ENCODE results near the gene ANKRD36C.
"Not testable (repeated sequence)": the region's sequence is repeated elsewhere in the genome, so short reads cannot be mapped to it uniquely, and the experiment has no call there.

The ANKRD36C gene

GRCh38 chr2:95799147-95799889 lies 192.3 kb downstream of the ANKRD36C start:
- not testable (repeated sequence) for DNase-seq (ENCODE audit: low read depth, low spot score)

GRCh38 chr2:95796249-95797099 lies 195.2 kb downstream of the ANKRD36C start:
- DNase-seq (ENCODE audit: low read depth, low spot score) = not testable (repeated sequence)

DNA sequence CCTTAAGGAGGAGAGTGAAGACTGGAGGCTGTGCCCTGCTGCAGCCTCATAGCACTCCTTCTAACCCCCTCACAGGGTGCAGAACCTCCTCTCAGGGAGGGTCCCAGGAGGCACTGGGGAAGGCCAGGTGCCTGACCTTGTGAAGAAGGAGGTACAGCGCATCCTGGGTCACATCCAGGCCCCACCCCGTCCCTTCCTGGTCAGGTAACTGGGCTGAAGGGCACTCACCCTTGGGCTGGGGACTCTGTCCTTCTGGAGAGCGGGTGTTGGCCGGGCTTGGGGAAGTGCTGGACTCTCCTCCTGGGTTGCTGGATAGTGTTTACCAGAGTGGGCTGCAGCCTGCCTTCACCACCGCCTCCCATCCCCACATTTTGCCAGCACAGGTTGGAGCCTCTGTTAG lies 197.7 kb downstream of the ANKRD36C start:
- not testable (repeated sequence) for DNase-seq (ENCODE audit: low read depth, low spot score)

GRCh38 chr2:95790180-95790579 lies 201.4 kb downstream of the ANKRD36C start:
- not testable (repeated sequence) for DNase-seq (ENCODE audit: low read depth, low spot score)

DNA sequence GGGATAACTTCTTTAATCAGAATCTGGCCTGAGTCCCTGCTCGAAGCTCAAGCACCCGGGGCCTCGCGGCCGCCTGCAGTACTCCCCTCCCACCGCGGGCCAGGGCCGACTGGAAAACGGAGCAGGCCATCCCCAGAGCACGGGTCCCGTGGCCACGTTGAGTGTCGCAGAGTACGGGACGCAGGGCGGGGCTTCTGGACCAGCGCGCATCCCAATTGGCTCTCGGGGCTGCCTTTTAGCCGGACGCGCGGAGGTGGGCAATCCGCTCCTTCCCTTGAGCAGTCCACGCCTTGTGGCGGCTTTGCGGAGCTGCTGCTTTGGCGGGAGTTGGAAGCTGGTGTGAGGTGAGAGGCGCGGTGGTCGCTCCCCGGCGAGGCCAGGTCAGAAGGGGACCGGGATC lies 202.2 kb downstream of the ANKRD36C start:
- not testable (repeated sequence) for DNase-seq (ENCODE audit: low read depth, low spot score)

GRCh38 chr2:95788642-95789041 lies 203.0 kb downstream of the ANKRD36C start:
- not testable (repeated sequence) for DNase-seq (ENCODE audit: low read depth, low spot score)

All from astrocyte of the hippocampus (primary cell).